Activated CD8-positive, alpha-beta memory T cell treated with anti-CD3 and anti-CD28 coated beads, Interleukin-2, amount 50 U/mL, for 24 hours (primary cell): ENCODE data around the gene SS18.
A peak's percentile ranks its signal among the peaks of the same experiment; 100 is the strongest.
"Not testable (repeated sequence)": the region's sequence is repeated elsewhere in the genome, so short reads cannot be mapped to it uniquely, and the experiment has no call there.

Experiments used
- DNase-seq: peaks from one replicate; pipeline ENCODE4 v3.0.0-alpha.2; 2020; ENCODE audit errors: extremely low read depth

SS18 gene, protein sequence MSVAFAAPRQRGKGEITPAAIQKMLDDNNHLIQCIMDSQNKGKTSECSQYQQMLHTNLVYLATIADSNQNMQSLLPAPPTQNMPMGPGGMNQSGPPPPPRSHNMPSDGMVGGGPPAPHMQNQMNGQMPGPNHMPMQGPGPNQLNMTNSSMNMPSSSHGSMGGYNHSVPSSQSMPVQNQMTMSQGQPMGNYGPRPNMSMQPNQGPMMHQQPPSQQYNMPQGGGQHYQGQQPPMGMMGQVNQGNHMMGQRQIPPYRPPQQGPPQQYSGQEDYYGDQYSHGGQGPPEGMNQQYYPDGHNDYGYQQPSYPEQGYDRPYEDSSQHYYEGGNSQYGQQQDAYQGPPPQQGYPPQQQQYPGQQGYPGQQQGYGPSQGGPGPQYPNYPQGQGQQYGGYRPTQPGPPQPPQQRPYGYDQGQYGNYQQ

DNA sequence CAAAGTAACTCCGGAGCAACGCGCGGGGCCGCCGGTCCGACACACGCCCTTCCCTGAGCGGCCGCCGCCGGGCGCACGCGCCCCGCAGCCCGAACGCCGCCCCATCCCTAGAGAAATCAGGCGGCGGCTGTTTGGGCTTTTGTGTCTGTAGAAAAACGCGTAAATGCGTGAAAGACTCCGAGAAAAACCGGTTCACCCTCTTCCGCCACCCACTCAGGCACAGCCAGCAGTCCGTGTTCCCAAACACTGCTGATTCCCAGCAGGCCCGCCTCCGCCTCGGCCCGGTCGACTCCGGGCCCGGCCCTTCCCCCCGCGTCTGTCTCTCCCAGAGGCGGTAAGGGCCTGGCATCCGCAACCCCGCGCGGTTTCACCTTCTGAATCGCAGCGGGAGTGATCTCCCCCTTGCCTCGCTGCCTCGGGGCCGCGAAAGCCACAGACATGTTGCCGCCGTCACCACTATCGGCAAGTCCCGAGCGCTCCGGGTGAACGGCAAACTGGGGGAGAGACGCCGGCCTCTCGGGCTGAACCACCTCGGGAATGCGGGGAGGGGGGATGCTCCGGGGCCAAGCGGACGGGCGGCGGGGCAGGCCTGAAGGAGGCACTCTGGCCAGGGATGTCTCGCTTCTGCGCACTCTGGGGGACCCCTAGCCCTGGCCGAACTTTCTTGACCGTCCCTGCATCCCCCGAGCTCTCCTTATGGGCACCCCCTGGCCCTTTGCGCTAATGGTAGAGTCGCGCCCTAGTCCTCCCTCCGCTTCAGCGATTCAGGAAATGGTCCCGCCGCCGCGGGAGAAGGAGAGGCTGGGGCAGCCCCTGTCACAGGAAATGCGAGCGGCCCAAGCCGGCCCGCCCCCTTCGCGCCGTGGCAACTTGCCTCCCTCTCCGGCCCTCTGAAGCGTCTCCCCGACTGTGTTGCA is at the start of gene SS18:
Gene SS18, minus strand, starts transcription at position 484 of the 917 bp plus-strand sequence. Its CDS starts 44 bp downstream, at position 440.
- DNase-seq: peak; percentile 80

DNA sequence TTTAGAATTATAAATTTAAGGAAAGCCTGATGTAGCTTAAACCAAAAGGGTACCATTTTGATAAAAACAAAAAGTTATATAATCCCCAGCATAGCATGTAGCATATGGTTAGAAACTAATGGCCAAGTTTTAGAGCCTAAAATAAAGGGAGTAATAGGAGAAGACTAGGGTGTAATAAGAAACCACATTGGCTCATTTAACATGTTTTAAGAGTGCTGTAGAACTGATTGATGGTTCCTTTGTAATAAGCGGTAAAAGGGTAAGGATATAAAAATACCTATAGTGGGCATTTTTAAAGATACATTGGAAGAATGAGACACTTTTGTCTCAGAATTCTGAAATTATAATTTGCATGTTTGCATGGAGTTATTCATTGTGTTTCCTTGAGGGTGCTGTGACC is 45.1 kb upstream of the SS18 start:
- DNase-seq: no peak

DNA sequence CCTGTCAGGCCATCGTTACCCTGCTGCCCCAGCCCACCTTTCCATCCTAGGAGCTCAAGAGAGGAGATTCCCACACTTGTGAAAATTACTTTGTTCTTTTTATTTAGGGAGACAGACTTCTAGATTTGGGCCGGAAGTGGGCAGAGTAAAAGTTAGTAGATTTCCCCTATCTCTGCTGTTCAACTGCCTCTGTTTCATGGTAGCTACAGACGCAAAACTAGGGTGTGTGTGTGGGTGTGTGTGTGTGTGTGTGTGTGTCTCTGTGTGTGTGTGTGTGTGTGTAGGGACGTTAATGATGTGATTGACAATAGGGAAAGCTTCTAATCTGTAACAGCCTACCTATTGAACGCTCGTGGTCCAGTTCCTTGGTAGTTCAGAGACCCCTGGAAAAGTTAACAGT is 43.7 kb upstream of the SS18 start:
- DNase-seq: no peak

DNA sequence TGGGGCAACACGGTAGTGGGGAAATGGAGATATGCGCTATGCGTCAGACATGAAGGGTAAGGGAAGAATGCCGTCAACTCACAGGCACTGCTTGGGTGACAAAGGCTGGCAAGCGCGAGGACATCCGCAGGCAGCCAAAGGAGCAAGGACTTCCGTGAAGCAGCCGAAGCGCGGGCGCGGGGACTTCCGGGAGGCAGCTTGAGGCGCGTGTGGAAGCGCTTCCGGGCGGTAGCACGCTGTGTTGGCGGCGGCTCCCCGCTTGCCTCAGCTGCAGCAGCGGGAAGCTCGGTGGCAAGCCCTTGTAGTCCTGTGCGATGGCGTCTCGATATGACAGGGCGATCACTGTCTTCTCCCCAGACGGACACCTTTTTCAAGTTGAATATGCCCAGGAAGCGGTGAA is 43.2 kb upstream of the SS18 start, which contains the start of gene PSMA8:
Gene PSMA8, plus strand, starts transcription at position 218 of the 400 bp plus-strand sequence. Its CDS starts 97 bp downstream, at position 315.
- DNase-seq: no peak

DNA sequence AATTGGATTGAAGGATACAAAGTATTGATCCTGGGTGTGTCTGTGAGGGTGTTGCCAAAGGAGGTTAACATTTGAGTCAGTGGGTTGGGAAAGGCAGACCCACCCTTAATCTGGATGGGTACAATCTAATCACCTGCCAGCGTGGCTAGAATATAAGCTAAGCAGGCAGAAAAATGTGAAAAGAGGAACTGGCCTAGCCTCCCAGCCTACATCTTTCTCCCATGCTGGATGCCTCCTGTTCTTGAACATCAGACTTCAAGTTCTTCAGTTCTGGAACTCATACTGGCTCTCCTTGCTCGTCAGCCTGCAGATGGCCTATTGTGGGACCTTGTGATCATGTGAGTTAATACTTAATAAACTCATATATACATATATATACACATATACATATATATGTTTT is 37.8 kb upstream of the SS18 start:
- DNase-seq: not testable (repeated sequence)

DNA sequence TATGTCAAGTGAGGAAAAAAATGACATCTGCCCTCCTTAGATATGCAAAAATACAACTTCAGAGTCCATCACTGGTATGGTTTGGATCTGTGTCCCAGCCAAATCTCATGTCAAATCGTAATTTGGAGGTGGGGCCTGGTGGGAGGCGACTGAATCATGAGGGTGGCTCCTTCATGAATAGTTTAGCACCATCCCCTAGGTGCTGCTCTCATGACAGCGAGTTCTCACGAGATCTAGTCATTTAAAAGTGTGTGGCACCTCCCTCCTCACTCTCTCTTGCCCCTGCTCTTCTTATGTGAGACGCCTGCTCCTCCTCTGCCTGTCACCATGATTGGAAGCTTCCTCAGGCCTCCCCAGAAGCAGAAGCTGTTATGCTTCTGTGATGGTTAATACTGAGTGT is 37.4 kb upstream of the SS18 start:
- DNase-seq: no peak

DNA sequence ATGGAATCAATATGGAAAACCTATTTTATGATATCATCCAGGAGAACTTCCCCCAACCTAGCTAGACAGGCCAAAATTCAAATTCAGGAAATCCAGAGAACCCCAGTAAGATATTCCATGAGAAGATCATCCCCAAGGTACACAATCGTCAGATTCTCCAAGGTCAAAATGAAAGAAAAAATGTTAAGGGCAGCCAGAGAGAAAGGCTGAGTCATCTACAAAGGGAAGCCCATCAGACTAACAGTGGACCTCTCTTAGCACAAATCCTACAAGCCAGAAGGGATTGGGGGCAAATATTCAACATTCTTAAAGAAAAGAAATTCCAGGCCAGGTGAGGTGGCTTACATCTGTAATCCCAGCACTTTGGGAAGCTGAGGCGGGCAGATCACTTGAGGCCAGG is 31.6 kb upstream of the SS18 start:
- DNase-seq: not testable (repeated sequence)

DNA sequence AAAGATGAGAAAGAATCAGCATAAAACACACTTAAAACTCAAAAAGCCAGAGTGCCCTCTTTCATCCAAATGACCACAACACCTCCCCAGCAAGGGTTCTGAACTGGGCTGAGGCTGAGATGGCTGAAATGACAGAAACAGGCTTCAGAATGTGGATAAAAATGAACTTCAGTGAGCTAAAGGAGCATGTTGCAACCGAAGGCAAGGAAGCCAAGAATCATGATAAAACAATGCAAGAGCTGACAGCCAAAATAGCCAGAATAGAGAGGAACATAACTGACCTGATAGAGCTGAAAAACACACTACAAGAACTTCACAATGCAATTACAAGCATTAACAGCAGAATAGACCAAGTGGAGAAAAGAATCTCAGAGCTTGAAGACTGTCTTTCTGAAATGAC is 31.1 kb upstream of the SS18 start:
- no peak for DNase-seq

DNA sequence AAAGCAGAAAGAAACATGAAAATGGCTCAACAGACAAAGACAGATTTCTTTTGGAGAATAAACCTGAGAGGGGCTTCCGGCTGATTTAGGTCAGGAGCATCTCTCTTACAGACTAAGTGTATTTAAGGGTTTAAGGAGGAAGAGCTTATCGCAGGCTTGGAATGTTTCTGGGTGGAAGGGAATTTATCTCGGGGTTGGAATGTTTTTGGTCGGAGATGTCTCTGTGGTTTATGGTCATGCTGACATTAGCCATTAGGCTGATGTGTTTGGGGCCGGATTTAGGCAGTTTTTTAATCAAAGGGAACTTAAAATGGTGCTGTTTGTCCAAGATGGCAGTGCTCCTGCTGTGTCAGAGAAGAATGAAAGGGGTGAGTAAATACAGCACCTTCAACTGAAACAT is 28.8 kb upstream of the SS18 start:
- DNase-seq: no peak

DNA sequence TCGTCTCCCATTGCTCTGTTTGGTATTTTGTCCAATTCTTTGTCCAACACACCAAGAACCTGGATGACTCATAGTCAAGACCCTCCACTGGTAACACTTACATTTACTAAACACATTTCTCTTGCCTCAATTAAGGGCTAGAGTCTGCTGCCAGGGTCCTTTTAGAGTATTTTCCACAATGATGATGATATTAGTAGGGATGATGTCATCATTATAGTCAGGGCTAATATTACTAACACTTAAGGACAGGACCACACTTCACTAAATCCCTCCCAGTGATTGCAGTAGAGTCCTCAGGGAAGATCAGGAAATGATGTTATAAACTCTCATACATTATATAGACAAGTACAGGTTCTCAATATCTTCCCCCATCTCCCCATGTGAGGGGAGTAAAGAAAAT is 13.6 kb upstream of the SS18 start:
- DNase-seq: no peak

DNA sequence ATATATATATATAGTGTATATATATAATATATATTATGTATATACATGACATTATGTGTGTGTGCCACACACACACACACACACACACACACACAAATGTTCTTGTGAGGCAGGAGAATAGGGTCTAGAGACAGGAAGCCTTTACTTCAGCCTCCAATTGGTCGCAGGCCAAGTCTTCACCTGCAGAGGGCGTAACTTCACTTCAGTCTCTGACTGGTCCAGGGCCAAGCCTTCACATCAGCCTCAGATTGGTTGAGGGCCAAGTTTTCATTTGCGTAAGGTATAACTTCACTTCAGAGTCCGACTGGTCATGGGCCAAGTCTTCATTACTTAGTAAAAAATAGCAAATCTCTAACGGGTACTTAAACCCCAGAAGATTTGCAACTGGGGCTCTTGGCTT is 13.2 kb upstream of the SS18 start:
- no peak for DNase-seq

DNA sequence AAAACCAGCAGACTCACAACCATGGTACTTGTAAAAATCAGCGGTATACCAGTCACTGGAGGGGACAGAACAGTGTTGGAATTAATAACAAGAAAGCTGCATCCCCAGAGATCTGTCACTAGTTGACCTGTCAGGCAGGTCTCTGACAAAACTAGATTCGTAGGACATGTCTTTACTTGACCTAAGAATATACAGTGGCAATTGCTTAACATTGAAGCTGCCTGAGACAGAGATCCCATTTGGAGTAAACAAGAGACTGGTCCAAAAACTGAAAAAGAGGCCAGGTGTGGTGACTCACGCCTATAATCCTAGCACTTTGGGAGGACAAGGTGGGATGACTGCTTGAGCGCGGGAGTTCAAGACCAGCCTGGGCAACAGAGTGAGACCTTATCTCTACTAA is 7.2 kb upstream of the SS18 start:
- DNase-seq: no peak

DNA sequence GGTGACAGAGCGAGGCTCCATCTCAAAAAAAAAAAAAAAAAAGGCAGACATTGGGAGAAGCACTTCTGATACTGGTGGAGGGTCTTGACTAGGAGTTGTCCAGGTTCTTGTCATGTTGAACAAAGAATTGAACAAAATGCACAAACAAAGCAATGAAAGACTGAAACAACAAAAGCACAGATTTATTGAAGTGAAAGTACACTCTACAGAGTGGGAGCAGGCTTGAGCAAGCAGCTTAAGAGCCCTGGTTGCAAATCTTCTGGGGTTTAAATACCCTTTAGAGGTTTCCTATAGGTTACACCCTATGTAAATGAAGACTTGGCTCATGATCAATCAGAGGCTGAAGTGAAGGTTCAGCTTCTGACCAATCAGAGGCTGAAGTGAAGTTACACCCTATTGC is 6.4 kb upstream of the SS18 start:
- no peak for DNase-seq

DNA sequence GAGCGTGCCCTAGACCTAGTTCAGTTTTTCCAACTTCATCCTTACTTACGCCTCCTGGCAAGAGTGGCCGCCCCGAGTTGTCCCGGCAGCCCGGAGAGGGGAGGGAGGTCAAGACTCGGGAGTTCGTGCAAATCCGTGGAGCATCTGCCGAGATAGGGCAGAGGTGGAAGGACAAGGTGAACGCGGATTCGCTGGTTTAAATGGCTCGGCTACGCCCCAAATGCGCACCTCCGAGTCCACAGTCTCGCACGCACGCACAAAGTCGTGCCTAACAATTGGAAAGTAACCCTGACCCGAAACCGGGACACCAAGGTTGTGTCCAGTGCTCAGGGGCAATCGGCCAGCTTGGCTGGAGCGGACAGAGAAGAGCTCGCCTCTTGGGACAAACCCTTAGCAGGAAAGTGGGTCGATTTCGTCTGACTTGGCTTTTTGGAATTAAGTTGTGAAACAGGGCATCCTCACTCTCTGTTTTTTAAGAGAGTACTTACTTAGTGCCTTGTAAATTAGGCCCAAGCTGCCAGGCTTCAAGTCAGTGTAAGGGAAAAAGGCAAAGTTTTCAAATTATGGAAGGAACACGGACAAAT is 726 bp upstream of the SS18 start:
- no peak for DNase-seq

DNA sequence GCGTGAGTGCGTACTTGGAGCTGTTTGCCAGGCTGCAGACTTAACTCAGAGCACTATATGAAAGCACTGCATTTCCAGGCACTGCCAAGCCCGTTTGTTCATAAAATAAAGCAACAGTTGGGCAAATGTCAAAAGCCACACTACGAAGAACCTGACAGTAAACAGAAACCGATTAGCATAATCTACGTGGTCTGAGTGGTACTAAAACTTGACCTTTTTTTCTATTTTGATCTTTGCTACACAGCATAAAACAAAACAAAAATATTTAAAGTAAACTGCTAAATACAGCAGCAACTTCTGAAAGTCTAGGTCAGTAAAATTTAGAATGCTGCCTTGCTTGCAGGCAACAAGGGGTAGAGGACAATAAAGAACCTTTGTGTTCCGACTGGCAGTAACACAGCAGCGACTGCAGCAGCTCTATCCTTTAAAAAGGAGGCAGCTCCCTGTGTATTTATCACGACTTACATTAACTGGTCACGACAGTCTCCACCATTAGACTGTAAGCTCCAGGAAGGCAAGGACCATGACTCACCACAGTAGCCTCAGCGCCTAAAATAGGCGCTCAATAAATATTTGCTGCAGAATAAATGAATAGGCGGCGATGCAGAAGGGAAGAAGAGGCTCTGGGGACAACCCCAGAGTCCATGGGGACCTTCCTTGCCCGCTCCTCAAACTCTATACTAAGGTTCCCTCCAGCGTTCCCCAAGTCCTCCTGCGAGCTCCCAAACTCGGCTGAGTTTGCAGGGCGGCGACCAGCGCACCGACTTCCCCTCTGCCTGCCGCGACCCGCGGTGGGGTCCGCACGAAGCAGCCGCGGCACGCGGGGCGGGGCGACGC is 902 bp downstream of the SS18 start:
- DNase-seq: no peak

DNA sequence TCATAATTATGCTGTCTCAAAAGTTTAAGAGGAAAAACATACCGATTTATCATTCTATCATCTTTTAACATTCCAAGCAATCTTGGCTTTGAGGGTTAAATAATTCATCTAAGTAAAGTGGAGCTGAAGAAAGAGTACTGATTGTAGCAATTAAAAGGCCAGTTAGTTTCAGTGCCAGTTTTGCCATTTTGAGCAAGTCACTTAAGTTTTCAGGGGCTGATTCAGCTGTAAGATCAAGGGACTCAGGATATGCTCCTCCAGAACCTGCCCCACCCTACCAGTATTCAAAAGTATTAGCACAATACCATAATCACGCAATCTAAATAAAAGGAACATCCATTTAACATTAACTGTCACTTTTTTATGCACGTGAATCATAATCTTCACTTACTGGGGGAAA is 1.9 kb downstream of the SS18 start:
- DNase-seq: no peak

DNA sequence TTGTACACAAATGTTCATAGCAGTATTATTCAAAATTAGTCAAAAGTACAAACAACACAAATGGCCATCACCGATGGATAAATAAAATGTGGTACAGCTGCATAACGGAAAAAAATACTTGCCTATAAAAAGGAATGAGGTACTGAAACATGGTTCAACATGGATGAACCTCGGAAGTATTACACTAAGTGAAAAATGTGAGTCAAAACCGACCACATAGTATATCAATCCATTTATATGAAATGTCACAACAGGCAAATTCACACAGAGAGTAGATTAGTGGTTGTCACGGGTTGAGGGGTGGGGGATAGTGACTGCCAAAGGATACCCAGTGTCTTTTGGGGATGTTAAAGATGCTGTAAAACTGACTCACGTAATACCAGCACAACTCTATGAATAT is 3.5 kb downstream of the SS18 start:
- no peak for DNase-seq

DNA sequence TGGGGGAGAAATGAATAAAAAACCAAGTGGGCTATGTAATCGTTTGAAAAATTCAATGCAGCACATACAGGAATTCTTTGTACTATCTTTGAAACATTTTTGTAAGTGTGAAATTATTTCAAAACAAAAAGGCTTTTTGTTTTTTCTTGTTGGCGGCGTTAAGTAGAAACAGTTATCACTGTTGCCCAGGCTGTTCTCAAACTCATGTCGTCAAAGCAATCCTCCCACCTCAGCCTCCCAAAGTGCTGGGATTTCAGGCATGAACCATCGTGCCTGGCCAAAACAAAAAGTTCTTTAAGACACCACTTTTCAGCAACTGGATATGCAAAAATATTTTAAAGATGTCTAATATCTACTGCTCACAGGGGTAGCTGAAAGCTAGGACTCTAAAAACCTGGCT is 5.4 kb downstream of the SS18 start:
- no peak for DNase-seq

DNA sequence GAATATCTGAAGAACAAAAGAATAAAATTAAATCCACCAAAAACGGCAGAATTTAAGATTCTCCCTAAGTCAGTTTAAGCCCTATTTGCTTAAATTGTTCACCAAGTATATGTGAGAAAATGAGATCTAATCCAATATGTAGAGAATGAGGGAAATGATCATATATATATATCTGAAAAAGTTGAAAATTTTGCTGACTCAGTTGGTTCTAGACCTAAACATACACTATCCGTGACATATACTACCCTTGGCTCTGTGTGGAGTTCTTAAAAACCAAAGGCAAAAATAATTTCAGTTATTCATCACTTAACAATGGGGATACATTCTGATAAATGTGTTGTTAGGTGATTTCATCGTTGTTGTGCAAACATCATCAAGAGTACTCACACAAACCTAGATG is 7.3 kb downstream of the SS18 start:
- no peak for DNase-seq

DNA sequence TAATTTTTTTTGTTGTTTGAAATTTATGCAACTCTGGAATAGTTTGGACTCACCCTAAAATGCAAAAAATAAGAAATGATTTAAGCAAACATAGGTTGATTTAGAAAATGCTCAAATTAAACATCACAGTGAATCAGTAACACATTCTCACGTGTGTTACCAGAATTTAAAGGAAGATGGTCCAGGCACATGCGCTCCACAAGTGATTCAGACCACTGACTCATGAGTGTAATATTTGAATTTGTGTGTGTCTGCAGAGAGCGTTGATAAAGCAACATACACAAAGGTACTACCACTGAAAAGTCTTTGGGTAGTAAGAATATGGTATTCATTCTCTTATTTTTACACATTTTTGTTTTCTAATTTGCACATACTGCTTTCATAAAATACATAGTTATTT is 7.9 kb downstream of the SS18 start:
- DNase-seq: no peak

DNA sequence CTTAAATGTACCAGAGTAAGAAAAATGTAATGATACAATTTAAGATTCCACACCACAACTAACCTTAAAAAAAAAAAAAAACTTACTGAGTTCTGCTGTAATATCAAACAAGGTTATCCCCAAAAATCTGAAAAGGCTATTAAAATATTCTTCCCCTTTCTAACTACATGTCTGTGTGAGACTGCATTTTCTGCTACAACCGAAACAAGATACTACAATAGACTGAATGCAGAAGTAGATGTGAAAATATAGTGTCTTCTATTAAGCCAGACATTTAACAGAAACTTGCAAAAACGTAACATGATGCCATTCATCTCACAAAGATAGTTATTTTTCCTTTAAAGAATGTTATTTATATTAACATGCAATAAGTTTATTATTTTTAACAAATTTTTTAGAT is 16.2 kb downstream of the SS18 start:
- DNase-seq: no peak

DNA sequence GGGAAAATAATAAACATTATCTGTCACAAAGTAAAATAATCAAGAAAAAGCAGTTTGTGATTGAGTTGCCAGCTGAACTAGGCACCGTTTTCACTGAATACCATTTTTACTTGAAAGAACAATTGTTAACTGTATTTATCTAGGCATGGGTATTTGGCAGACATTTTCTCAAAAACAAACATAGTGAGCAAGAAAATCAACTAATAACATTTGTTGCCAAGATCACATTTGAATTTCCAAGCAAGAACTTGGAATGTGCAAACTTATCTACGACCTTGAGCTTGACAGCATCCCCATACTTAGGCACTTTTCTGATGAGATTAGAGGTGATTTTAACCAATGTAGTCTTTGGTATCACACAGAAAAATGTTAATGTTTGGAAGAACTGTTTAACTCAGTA is 16.7 kb downstream of the SS18 start:
- DNase-seq: no peak
